ENCODE results near the gene LTB. TPM values are rescaled to one million over a fixed set of nuclear protein-coding genes. Genes with fewer than 3 reads are reported as not detected.

Gene LTB
- total and polyA plus RNA-seq, 4 donors, result 0.67 to 5.3 (median 1.5) TPM

- TF ChIP-seq, protein P1, sequence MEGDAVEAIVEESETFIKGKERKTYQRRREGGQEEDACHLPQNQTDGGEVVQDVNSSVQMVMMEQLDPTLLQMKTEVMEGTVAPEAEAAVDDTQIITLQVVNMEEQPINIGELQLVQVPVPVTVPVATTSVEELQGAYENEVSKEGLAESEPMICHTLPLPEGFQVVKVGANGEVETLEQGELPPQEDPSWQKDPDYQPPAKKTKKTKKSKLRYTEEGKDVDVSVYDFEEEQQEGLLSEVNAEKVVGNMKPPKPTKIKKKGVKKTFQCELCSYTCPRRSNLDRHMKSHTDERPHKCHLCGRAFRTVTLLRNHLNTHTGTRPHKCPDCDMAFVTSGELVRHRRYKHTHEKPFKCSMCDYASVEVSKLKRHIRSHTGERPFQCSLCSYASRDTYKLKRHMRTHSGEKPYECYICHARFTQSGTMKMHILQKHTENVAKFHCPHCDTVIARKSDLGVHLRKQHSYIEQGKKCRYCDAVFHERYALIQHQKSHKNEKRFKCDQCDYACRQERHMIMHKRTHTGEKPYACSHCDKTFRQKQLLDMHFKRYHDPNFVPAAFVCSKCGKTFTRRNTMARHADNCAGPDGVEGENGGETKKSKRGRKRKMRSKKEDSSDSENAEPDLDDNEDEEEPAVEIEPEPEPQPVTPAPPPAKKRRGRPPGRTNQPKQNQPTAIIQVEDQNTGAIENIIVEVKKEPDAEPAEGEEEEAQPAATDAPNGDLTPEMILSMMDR (IDR thresholded peaks at IDR 0.05; ENCODE audit: low read depth, low read length, missing input control), result no peak
- TF ChIP-seq GABPA (IDR thresholded peaks at IDR 0.05 in 1 of 2, conservative IDR thresholded peaks at IDR 0.05 in 1 of 2) (no peak), FOXA1 (IDR thresholded peaks at IDR 0.05) (no peak), FOXA2 (IDR thresholded peaks at IDR 0.05) (no peak), NR2F2 (IDR thresholded peaks at IDR 0.05) (no peak), RAD21 (IDR thresholded peaks at IDR 0.05) (no peak)
Measured at GRCh38 chr6:31631681-31632278, 49.6 kb upstream of the LTB start (continued).

DNA sequence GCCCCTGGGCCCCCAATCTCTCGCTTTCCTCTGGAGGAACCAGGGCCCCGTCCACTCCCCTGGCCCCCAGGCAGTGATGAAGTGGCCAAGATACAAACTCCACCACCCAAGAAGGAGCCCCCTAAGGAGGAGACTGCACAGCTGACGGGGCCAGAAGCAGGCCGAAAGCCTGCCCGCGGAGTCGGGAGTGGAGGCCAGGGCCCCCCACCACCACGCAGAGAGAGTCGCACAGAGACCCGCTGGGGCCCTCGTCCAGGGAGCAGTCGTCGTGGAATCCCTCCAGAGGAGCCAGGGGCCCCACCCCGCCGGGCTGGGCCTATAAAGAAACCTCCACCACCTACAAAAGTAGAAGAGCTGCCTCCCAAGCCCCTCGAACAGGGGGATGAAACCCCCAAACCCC lies 49.0 kb upstream of the LTB start:
- H3K9ac ChIP-seq (ENCODE audit: low read depth in 1 of 2, low read length in 2 of 2), result no peak overlapping the region
- peaks cover 44 to 89% (median 65%) of the 10 kb centered on the region in 4 donors for H3K36me3 ChIP-seq (ENCODE audit: control insufficient read depth in 4 of 4, insufficient read depth in 3 of 4, low read depth in 1 of 4, low read length in 3 of 4)
- no peak overlapping the region for H3K27ac ChIP-seq (ENCODE audit: low read depth in 1 of 2, low read length in 2 of 2)
- WGBS, result 92% methylated on average over 16 of the region's 16 CpGs
- no peak for DNase-seq (ENCODE audit: low spot score)
- TF ChIP-seq RXRA (IDR thresholded peaks at IDR 0.05), result no peak
- TF ChIP-seq MAX (IDR thresholded peaks at IDR 0.05), result no peak
- no peak overlapping the region for H3K4me3 ChIP-seq (ENCODE audit: low read depth in 1 of 3, low read length in 3 of 3)
- H3K27me3 ChIP-seq (ENCODE audit: control insufficient read depth in 4 of 4, insufficient read depth in 4 of 4, low read length in 3 of 4), result no peaks in the 10 kb centered on the region
- H3K4me1 ChIP-seq (ENCODE audit: control insufficient read depth in 4 of 4, insufficient read depth in 4 of 4, low read length in 3 of 4), result peaks cover 2 to 23% (median 17%) of the 10 kb centered on the region in 4 donors
- H3K9me3 ChIP-seq (ENCODE audit: control insufficient read depth in 4 of 4, low read length in 3 of 4), result no peaks in the 10 kb centered on the region

GRCh38 chr6:31630177-31630934 lies 48.1 kb upstream of the LTB start:
- Histone ChIP-seq H3K27me3 (ENCODE audit: control insufficient read depth in 4 of 4, insufficient read depth in 4 of 4, low read length in 3 of 4) (no peaks in the 10 kb centered on the region), H3K9me3 (ENCODE audit: control insufficient read depth in 4 of 4, low read length in 3 of 4) (no peaks in the 10 kb centered on the region), H3K27ac (ENCODE audit: low read depth in 1 of 2, low read length in 2 of 2) (no peak overlapping the region), H3K9ac (ENCODE audit: low read depth in 1 of 2, low read length in 2 of 2) (no peak overlapping the region), H3K4me1 (ENCODE audit: control insufficient read depth in 4 of 4, insufficient read depth in 4 of 4, low read length in 3 of 4) (peaks cover 2 to 22% (median 17%) of the 10 kb centered on the region in 4 donors), H3K36me3 (ENCODE audit: control insufficient read depth in 4 of 4, insufficient read depth in 3 of 4, low read depth in 1 of 4, low read length in 3 of 4) (peaks cover 46 to 90% (median 66%) of the 10 kb centered on the region in 4 donors), H3K4me3 (ENCODE audit: low read depth in 1 of 3, low read length in 3 of 3) (no peak overlapping the region)
- DNase-seq (ENCODE audit: low spot score), result no peak
- no peak for TF ChIP-seq TAF1 (conservative IDR thresholded peaks at IDR 0.05)
- TF ChIP-seq MAX (IDR thresholded peaks at IDR 0.05), result no peak
- TF ChIP-seq JUND (IDR thresholded peaks at IDR 0.05), result no peak
- no peak for TF ChIP-seq RAD21 (IDR thresholded peaks at IDR 0.05)
- TF ChIP-seq FOXA1 (IDR thresholded peaks at IDR 0.05), result no peak
- TF ChIP-seq HNF4A (conservative IDR thresholded peaks at IDR 0.05), result no peak
- no peak for TF ChIP-seq YY1 (IDR thresholded peaks at IDR 0.05)
- TF ChIP-seq, protein P2, sequence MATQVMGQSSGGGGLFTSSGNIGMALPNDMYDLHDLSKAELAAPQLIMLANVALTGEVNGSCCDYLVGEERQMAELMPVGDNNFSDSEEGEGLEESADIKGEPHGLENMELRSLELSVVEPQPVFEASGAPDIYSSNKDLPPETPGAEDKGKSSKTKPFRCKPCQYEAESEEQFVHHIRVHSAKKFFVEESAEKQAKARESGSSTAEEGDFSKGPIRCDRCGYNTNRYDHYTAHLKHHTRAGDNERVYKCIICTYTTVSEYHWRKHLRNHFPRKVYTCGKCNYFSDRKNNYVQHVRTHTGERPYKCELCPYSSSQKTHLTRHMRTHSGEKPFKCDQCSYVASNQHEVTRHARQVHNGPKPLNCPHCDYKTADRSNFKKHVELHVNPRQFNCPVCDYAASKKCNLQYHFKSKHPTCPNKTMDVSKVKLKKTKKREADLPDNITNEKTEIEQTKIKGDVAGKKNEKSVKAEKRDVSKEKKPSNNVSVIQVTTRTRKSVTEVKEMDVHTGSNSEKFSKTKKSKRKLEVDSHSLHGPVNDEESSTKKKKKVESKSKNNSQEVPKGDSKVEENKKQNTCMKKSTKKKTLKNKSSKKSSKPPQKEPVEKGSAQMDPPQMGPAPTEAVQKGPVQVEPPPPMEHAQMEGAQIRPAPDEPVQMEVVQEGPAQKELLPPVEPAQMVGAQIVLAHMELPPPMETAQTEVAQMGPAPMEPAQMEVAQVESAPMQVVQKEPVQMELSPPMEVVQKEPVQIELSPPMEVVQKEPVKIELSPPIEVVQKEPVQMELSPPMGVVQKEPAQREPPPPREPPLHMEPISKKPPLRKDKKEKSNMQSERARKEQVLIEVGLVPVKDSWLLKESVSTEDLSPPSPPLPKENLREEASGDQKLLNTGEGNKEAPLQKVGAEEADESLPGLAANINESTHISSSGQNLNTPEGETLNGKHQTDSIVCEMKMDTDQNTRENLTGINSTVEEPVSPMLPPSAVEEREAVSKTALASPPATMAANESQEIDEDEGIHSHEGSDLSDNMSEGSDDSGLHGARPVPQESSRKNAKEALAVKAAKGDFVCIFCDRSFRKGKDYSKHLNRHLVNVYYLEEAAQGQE (IDR thresholded peaks at IDR 0.05), result no peak
- TF ChIP-seq, protein P3, sequence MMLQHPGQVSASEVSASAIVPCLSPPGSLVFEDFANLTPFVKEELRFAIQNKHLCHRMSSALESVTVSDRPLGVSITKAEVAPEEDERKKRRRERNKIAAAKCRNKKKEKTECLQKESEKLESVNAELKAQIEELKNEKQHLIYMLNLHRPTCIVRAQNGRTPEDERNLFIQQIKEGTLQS (IDR thresholded peaks at IDR 0.05), result no peak
- TF ChIP-seq ZBTB33 (IDR thresholded peaks at IDR 0.05), result no peak
- 97% methylated on average over 25 of the region's 25 CpGs for WGBS

Data from liver (tissue), 9 donors.